ENCODE results near the gene CCDC88B. TPM values are rescaled to one million over a fixed set of nuclear protein-coding genes. Genes with fewer than 3 reads are reported as not detected.

CCDC88B gene
- total and polyA plus RNA-seq, 2 of the 8 experiments (the other 6 are each of a cell fraction or from before 2014, with no cell fraction given) = 5.9 to 12.5 TPM

- TF ChIP-seq, protein P1, sequence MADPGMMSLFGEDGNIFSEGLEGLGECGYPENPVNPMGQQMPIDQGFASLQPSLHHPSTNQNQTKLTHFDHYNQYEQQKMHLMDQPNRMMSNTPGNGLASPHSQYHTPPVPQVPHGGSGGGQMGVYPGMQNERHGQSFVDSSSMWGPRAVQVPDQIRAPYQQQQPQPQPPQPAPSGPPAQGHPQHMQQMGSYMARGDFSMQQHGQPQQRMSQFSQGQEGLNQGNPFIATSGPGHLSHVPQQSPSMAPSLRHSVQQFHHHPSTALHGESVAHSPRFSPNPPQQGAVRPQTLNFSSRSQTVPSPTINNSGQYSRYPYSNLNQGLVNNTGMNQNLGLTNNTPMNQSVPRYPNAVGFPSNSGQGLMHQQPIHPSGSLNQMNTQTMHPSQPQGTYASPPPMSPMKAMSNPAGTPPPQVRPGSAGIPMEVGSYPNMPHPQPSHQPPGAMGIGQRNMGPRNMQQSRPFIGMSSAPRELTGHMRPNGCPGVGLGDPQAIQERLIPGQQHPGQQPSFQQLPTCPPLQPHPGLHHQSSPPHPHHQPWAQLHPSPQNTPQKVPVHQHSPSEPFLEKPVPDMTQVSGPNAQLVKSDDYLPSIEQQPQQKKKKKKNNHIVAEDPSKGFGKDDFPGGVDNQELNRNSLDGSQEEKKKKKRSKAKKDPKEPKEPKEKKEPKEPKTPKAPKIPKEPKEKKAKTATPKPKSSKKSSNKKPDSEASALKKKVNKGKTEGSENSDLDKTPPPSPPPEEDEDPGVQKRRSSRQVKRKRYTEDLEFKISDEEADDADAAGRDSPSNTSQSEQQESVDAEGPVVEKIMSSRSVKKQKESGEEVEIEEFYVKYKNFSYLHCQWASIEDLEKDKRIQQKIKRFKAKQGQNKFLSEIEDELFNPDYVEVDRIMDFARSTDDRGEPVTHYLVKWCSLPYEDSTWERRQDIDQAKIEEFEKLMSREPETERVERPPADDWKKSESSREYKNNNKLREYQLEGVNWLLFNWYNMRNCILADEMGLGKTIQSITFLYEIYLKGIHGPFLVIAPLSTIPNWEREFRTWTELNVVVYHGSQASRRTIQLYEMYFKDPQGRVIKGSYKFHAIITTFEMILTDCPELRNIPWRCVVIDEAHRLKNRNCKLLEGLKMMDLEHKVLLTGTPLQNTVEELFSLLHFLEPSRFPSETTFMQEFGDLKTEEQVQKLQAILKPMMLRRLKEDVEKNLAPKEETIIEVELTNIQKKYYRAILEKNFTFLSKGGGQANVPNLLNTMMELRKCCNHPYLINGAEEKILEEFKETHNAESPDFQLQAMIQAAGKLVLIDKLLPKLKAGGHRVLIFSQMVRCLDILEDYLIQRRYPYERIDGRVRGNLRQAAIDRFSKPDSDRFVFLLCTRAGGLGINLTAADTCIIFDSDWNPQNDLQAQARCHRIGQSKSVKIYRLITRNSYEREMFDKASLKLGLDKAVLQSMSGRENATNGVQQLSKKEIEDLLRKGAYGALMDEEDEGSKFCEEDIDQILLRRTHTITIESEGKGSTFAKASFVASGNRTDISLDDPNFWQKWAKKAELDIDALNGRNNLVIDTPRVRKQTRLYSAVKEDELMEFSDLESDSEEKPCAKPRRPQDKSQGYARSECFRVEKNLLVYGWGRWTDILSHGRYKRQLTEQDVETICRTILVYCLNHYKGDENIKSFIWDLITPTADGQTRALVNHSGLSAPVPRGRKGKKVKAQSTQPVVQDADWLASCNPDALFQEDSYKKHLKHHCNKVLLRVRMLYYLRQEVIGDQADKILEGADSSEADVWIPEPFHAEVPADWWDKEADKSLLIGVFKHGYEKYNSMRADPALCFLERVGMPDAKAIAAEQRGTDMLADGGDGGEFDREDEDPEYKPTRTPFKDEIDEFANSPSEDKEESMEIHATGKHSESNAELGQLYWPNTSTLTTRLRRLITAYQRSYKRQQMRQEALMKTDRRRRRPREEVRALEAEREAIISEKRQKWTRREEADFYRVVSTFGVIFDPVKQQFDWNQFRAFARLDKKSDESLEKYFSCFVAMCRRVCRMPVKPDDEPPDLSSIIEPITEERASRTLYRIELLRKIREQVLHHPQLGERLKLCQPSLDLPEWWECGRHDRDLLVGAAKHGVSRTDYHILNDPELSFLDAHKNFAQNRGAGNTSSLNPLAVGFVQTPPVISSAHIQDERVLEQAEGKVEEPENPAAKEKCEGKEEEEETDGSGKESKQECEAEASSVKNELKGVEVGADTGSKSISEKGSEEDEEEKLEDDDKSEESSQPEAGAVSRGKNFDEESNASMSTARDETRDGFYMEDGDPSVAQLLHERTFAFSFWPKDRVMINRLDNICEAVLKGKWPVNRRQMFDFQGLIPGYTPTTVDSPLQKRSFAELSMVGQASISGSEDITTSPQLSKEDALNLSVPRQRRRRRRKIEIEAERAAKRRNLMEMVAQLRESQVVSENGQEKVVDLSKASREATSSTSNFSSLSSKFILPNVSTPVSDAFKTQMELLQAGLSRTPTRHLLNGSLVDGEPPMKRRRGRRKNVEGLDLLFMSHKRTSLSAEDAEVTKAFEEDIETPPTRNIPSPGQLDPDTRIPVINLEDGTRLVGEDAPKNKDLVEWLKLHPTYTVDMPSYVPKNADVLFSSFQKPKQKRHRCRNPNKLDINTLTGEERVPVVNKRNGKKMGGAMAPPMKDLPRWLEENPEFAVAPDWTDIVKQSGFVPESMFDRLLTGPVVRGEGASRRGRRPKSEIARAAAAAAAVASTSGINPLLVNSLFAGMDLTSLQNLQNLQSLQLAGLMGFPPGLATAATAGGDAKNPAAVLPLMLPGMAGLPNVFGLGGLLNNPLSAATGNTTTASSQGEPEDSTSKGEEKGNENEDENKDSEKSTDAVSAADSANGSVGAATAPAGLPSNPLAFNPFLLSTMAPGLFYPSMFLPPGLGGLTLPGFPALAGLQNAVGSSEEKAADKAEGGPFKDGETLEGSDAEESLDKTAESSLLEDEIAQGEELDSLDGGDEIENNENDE (IDR thresholded peaks at IDR 0.05; ENCODE audit: insufficient replicate concordance, low read length) = no peak
- TF ChIP-seq RFX5 (IDR thresholded peaks at IDR 0.05; ENCODE audit: borderline replicate concordance, low read depth, low read length) (no peak), TAF7 (optimal IDR thresholded peaks at IDR 0.05; ENCODE audit: borderline replicate concordance, low read depth, low read length) (no peak), CTBP2 (IDR thresholded peaks at IDR 0.05; ENCODE audit: borderline replicate concordance, insufficient read depth, insufficient read length, low read length) (no peak), ASH2L (IDR thresholded peaks at IDR 0.05; ENCODE audit: low read length) (no peak), BRCA1 (IDR thresholded peaks at IDR 0.05; ENCODE audit: low read depth, low read length) (no peak), SUZ12 (IDR thresholded peaks at IDR 0.05; ENCODE audit: low read length) (no peak), E2F6 (IDR thresholded peaks at IDR 0.05) (no peak), SRF (IDR thresholded peaks at IDR 0.05; ENCODE audit: low read depth, low read length) (no peak), RBBP5 (IDR thresholded peaks at IDR 0.05; ENCODE audit: borderline replicate concordance, low read depth, low read length) (no peak), YY1 (IDR thresholded peaks at IDR 0.05; ENCODE audit: low read depth, low read length) (no peak), BACH1 (IDR thresholded peaks at IDR 0.05; ENCODE audit: low read length) (no peak)
These were observed 50.6 kb downstream of the CCDC88B start (continued) for GRCh38 chr11:64390558-64390957.

Data from H1 (cell line).